ENCODE measurements around the gene AUTS2. TPM values are rescaled to one million over a fixed set of nuclear protein-coding genes. Genes with fewer than 3 reads are reported as not detected.
A peak's percentile ranks its signal among the peaks of the same experiment; 100 is the strongest.

The AUTS2 gene
- total and polyA plus RNA-seq, 7 experiments from 2014 or later = 0.40 to 31.7 (median 4.2) TPM

GRCh38 chr7:69996121-69996520 is 397.8 kb downstream of the AUTS2 start:
- ATAC-seq (no peak), DNase-seq (no peak)
- Histone ChIP-seq H3K27me3 (ENCODE audit: control insufficient read depth in 2 of 2, insufficient read depth in 2 of 2, low read length in 2 of 2) (no peaks in the 10 kb centered on the region), H3K36me3 (ENCODE audit: control insufficient read depth in 2 of 3, insufficient read depth in 3 of 3, low read length in 3 of 3) (no peaks in the 10 kb centered on the region), H3K4me1 (ENCODE audit: control insufficient read depth in 2 of 2, insufficient read depth in 2 of 2, low read length in 2 of 2) (no peaks in the 10 kb centered on the region), H3K4me3 (ENCODE audit: low read length) (no peak overlapping the region), H3K27ac (ENCODE audit: low read depth, low read length) (no peak overlapping the region), H3K9me3 (ENCODE audit: control insufficient read depth in 2 of 3, low read length in 3 of 3) (no peaks in the 10 kb centered on the region)
- Mint-ChIP-seq H3K36me3 (no peaks in the 10 kb centered on the region), H3K4me3 (no peak overlapping the region), H3K27ac (no peak overlapping the region), H3K9me3 (no peaks in the 10 kb centered on the region), H3K4me1 (no peaks in the 10 kb centered on the region), H3K27me3 (no peaks in the 10 kb centered on the region)
- intact Hi-C loops (cut with micrococcal nuclease) = no loop called here
- CTCF ChIA-PET = no interaction called here
- POLR2A ChIA-PET = no interaction called here

DNA sequence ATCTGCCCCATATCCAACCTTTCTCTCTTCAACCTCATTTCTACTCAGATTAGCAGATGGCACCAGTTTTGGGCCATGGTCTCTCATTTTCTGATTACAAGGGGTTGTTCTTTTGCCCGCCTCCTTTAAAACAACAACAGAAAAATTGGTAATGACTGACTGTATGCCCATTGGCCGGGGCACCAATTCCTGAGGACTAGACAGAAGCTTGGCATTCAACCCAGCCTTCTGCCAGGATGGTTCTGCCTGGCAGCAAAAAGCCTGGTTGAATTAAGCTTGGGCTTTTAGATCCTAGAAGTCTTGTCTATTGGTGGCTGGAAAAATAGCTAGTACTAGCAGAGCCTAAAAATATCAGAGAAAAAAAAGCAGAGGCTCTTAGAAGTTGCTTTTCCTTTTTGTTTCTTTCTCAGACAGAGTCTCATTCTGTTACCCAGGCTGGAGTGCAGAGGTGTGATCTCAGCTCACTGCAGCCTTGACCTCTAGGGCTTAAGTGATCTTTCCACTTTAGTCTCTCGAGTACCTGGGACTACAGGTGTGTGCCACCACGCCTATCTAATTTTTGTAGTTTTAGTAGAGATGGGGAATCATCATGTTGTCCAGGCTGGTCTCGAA is 402.6 kb downstream of the AUTS2 start:
- no peak for DNase-seq
- Mint-ChIP-seq H3K36me3 (no peaks in the 10 kb centered on the region), H3K27me3 (peaks cover 0 to 5% (median 0%) of the 10 kb centered on the region in 5 donors), H3K9me3 (no peaks in the 10 kb centered on the region), H3K4me1 (peaks cover 0 to 7% (median 6%) of the 10 kb centered on the region in 7 donors), H3K4me3 (no peak overlapping the region), H3K27ac (no peak overlapping the region)
- intact Hi-C loops (cut with micrococcal nuclease) = no loop called here
- no peak overlapping the region for H3K4me3 ChIP-seq (ENCODE audit: low read length)
- H3K36me3 ChIP-seq (ENCODE audit: control insufficient read depth in 2 of 3, insufficient read depth in 3 of 3, low read length in 3 of 3) = no peaks in the 10 kb centered on the region
- no peaks in the 10 kb centered on the region for H3K9me3 ChIP-seq (ENCODE audit: control insufficient read depth in 2 of 3, low read length in 3 of 3)
- no peak overlapping the region for H3K27ac ChIP-seq (ENCODE audit: low read depth, low read length)
- ChIA-PET CTCF (no interaction called here), POLR2A (no interaction called here)
- no peaks in the 10 kb centered on the region for H3K4me1 ChIP-seq (ENCODE audit: control insufficient read depth in 2 of 2, insufficient read depth in 2 of 2, low read length in 2 of 2)
- no peaks in the 10 kb centered on the region for H3K27me3 ChIP-seq (ENCODE audit: control insufficient read depth in 2 of 2, insufficient read depth in 2 of 2, low read length in 2 of 2)
- no peak for ATAC-seq

GRCh38 chr7:70005480-70005879 is 407.2 kb downstream of the AUTS2 start:
- Histone ChIP-seq H3K9me3 (ENCODE audit: control insufficient read depth in 2 of 3, low read length in 3 of 3) (no peaks in the 10 kb centered on the region), H3K27ac (ENCODE audit: low read depth, low read length) (no peak overlapping the region), H3K4me1 (ENCODE audit: control insufficient read depth in 2 of 2, insufficient read depth in 2 of 2, low read length in 2 of 2) (no peaks in the 10 kb centered on the region), H3K27me3 (ENCODE audit: control insufficient read depth in 2 of 2, insufficient read depth in 2 of 2, low read length in 2 of 2) (no peaks in the 10 kb centered on the region), H3K36me3 (ENCODE audit: control insufficient read depth in 2 of 3, insufficient read depth in 3 of 3, low read length in 3 of 3) (no peaks in the 10 kb centered on the region), H3K4me3 (ENCODE audit: low read length) (no peak overlapping the region)
- H3K27ac Mint-ChIP-seq = peak overlapping the region in 1 of 9 donors; percentile 22
- peaks cover 0 to 5% (median 0%) of the 10 kb centered on the region in 11 donors for H3K9me3 Mint-ChIP-seq
- H3K36me3 Mint-ChIP-seq = no peaks in the 10 kb centered on the region
- CTCF ChIA-PET = interaction anchor here (0.6 kb wide), 1 partner anchor 712 kb away, joined by 3 read pairs; no protein-coding TSS in a partner anchor
- H3K27me3 Mint-ChIP-seq = peaks cover 0 to 5% (median 0%) of the 10 kb centered on the region in 5 donors
- POLR2A ChIA-PET = no interaction called here
- intact Hi-C loops (cut with micrococcal nuclease) = no loop called here
- peaks cover 0 to 18% (median 15%) of the 10 kb centered on the region in 7 donors for H3K4me1 Mint-ChIP-seq
- ATAC-seq = no peak
- no peak for DNase-seq
- H3K4me3 Mint-ChIP-seq = peak overlapping the region in 5 of 10 donors; percentile 7 to 70 (median 49)

- H3K4me1 Mint-ChIP-seq = peaks cover 0 to 18% (median 15%) of the 10 kb centered on the region in 7 donors
- Histone ChIP-seq H3K9me3 (ENCODE audit: control insufficient read depth in 2 of 3, low read length in 3 of 3) (no peaks in the 10 kb centered on the region), H3K27me3 (ENCODE audit: control insufficient read depth in 2 of 2, insufficient read depth in 2 of 2, low read length in 2 of 2) (no peaks in the 10 kb centered on the region), H3K4me3 (ENCODE audit: low read length) (no peak overlapping the region), H3K36me3 (ENCODE audit: control insufficient read depth in 2 of 3, insufficient read depth in 3 of 3, low read length in 3 of 3) (no peaks in the 10 kb centered on the region), H3K4me1 (ENCODE audit: control insufficient read depth in 2 of 2, insufficient read depth in 2 of 2, low read length in 2 of 2) (no peaks in the 10 kb centered on the region), H3K27ac (ENCODE audit: low read depth, low read length) (no peak overlapping the region)
- intact Hi-C loops (cut with micrococcal nuclease) = no loop called here
- ChIA-PET CTCF (no interaction called here), POLR2A (no interaction called here)
- H3K27me3 Mint-ChIP-seq = peaks cover 0 to 5% (median 0%) of the 10 kb centered on the region in 5 donors
- H3K36me3 Mint-ChIP-seq = no peaks in the 10 kb centered on the region
- ATAC-seq (no peak), DNase-seq (no peak)
- H3K9me3 Mint-ChIP-seq = peaks cover 0 to 6% (median 0%) of the 10 kb centered on the region in 11 donors
- peak overlapping the region in 9 of 10 donors; percentile 11 to 70 (median 40) for H3K4me3 Mint-ChIP-seq
- peak overlapping the region in 4 of 9 donors; percentile 3 to 45 (median 22) for H3K27ac Mint-ChIP-seq
These were observed 407.6 kb downstream of the AUTS2 start for GRCh38 chr7:70005891-70006260.

DNA sequence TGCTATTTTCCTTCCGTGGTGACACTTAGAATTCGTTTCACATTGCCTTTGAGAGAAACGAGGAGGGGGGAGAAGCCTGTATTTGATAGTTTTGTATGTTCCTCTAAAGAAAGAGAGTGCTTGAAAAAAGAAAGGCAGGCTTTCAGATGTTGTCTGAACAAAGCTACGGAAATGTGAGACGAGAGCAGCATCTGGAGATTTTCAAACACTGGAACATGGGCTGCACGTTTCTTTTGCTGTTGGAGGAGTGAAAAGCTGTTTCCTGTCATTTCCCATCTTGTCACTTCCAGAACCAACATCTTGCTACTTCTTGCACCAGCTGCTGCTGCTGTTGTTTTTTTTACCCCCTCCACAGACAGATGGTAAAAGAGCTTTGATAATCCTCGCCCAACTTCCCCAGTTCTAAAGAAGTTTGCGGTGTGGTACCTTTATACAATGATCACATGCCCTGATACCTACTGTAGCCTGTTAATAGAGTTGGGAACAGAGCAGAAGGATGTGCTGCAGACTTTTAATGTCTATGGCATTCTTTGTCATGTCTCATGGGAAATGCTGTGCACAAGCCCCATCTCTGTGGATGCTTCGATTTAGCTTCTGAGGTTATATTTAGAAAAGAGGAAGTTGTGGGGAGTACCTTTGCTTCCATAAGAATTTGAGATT is 408.1 kb downstream of the AUTS2 start:
- H3K4me3 ChIP-seq (ENCODE audit: low read length) = no peak overlapping the region
- Mint-ChIP-seq H3K9me3 (peaks cover 0 to 6% (median 0%) of the 10 kb centered on the region in 11 donors), H3K36me3 (no peaks in the 10 kb centered on the region), H3K4me3 (peak overlapping the region in 9 of 10 donors; percentile 3 to 70 (median 40)), H3K4me1 (peaks cover 0 to 18% (median 15%) of the 10 kb centered on the region in 7 donors), H3K27ac (peak overlapping the region in 4 of 9 donors; percentile 3 to 45 (median 22)), H3K27me3 (peaks cover 0 to 5% (median 0%) of the 10 kb centered on the region in 5 donors)
- no peaks in the 10 kb centered on the region for H3K27me3 ChIP-seq (ENCODE audit: control insufficient read depth in 2 of 2, insufficient read depth in 2 of 2, low read length in 2 of 2)
- DNase-seq = peak in 4 of 9 donors; percentile 4 to 25 (median 10)
- H3K4me1 ChIP-seq (ENCODE audit: control insufficient read depth in 2 of 2, insufficient read depth in 2 of 2, low read length in 2 of 2) = no peaks in the 10 kb centered on the region
- no peak overlapping the region for H3K27ac ChIP-seq (ENCODE audit: low read depth, low read length)
- intact Hi-C loops (cut with micrococcal nuclease) = no loop called here
- CTCF ChIA-PET = no interaction called here
- H3K36me3 ChIP-seq (ENCODE audit: control insufficient read depth in 2 of 3, insufficient read depth in 3 of 3, low read length in 3 of 3) = no peaks in the 10 kb centered on the region
- no peak for ATAC-seq
- H3K9me3 ChIP-seq (ENCODE audit: control insufficient read depth in 2 of 3, low read length in 3 of 3) = no peaks in the 10 kb centered on the region
- POLR2A ChIA-PET = no interaction called here

DNA sequence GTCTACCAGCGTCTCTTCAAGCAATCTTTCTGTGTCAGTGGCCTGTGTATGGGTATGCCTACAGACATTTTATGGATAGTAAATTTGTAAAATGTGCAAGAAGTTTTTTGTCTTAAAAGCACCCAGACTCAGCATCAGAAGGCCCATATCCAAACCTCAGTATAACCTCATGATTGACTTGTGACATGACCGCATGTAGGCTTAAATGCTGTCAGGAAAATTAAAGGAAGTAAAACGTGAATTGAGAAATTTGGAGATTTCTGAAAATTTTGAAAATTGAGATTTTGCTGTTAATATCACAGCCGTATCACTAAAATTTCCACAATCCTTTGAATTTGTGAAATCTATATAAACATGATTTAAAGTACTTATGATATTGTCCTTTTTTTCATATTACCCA is 410.2 kb downstream of the AUTS2 start:
- ATAC-seq (no peak), DNase-seq (no peak)
- no peak overlapping the region for H3K4me3 ChIP-seq (ENCODE audit: low read length)
- H3K36me3 ChIP-seq (ENCODE audit: control insufficient read depth in 2 of 3, insufficient read depth in 3 of 3, low read length in 3 of 3) = no peaks in the 10 kb centered on the region
- CTCF ChIA-PET = no interaction called here
- Mint-ChIP-seq H3K4me3 (no peak overlapping the region), H3K9me3 (peaks cover 0 to 8% (median 0%) of the 10 kb centered on the region in 11 donors), H3K27me3 (peaks cover 0 to 5% (median 0%) of the 10 kb centered on the region in 5 donors), H3K36me3 (no peaks in the 10 kb centered on the region), H3K27ac (no peak overlapping the region), H3K4me1 (peaks cover 0 to 18% (median 15%) of the 10 kb centered on the region in 7 donors)
- POLR2A ChIA-PET = no interaction called here
- H3K9me3 ChIP-seq (ENCODE audit: control insufficient read depth in 2 of 3, low read length in 3 of 3) = no peaks in the 10 kb centered on the region
- H3K27ac ChIP-seq (ENCODE audit: low read depth, low read length) = no peak overlapping the region
- intact Hi-C loops (cut with micrococcal nuclease) = no loop called here
- H3K27me3 ChIP-seq (ENCODE audit: control insufficient read depth in 2 of 2, insufficient read depth in 2 of 2, low read length in 2 of 2) = no peaks in the 10 kb centered on the region
- no peaks in the 10 kb centered on the region for H3K4me1 ChIP-seq (ENCODE audit: control insufficient read depth in 2 of 2, insufficient read depth in 2 of 2, low read length in 2 of 2)

Data from naive thymus-derived CD4-positive, alpha-beta T cell (primary cell).